Measurements from ENCODE around the gene MLXIP. TPM values are rescaled to one million over a fixed set of nuclear protein-coding genes. Genes with fewer than 3 reads are reported as not detected.

MLXIP gene
- total and polyA plus RNA-seq, 2 donors from 2014 or later, result 10.9 to 67.6 TPM

GRCh38 chr12:122185079-122185478, 106.5 kb downstream of the MLXIP start:
- Histone ChIP-seq H3K9me3 (ENCODE audit: control insufficient read depth in 2 of 3, insufficient read depth in 1 of 3, low read length in 3 of 3) (no peaks in the 10 kb centered on the region), H3K4me3 (ENCODE audit: low read length in 3 of 3) (no peak overlapping the region), H3K27me3 (ENCODE audit: control insufficient read depth, insufficient read depth, low read length) (no peaks in the 10 kb centered on the region), H3K9ac (ENCODE audit: low read length in 3 of 3) (no peak overlapping the region), H3K4me1 (ENCODE audit: control insufficient read depth in 2 of 3, insufficient read depth in 2 of 3, low read depth in 1 of 3, low read length in 3 of 3) (no peaks in the 10 kb centered on the region), H3K27ac (ENCODE audit: low read depth in 2 of 2, low read length in 2 of 2) (no peak overlapping the region), H3K36me3 (ENCODE audit: control insufficient read depth in 2 of 3, insufficient read depth in 3 of 3, low read length in 3 of 3) (no peaks in the 10 kb centered on the region)
- no peak for FAIRE-seq
- intact Hi-C loops (cut with DNase I), result no loop called here
- no peak for DNase-seq
- no peak for TF ChIP-seq CTCF (IDR thresholded peaks at IDR 0.05; ENCODE audit: borderline replicate concordance, extremely low read depth, insufficient read depth)

- DNase-seq (no peak), FAIRE-seq (no peak)
- H3K4me3 ChIP-seq (ENCODE audit: low read length in 3 of 3), result no peak overlapping the region
- H3K9me3 ChIP-seq (ENCODE audit: control insufficient read depth in 2 of 3, insufficient read depth in 1 of 3, low read length in 3 of 3), result no peaks in the 10 kb centered on the region
- no peak overlapping the region for H3K9ac ChIP-seq (ENCODE audit: low read length in 3 of 3)
- H3K27me3 ChIP-seq (ENCODE audit: control insufficient read depth, insufficient read depth, low read length), result no peaks in the 10 kb centered on the region
- intact Hi-C loops (cut with DNase I), result no loop called here
- no peak overlapping the region for H3K27ac ChIP-seq (ENCODE audit: low read depth in 2 of 2, low read length in 2 of 2)
- H3K36me3 ChIP-seq (ENCODE audit: control insufficient read depth in 2 of 3, insufficient read depth in 3 of 3, low read length in 3 of 3), result no peaks in the 10 kb centered on the region
- TF ChIP-seq CTCF (IDR thresholded peaks at IDR 0.05; ENCODE audit: borderline replicate concordance, extremely low read depth, insufficient read depth), result no peak
- H3K4me1 ChIP-seq (ENCODE audit: control insufficient read depth in 2 of 3, insufficient read depth in 2 of 3, low read depth in 1 of 3, low read length in 3 of 3), result no peaks in the 10 kb centered on the region
These were observed 107.0 kb downstream of the MLXIP start for GRCh38 chr12:122185494-122186082.

- intact Hi-C loops (cut with DNase I), result no loop called here
- no peak overlapping the region for H3K9ac ChIP-seq (ENCODE audit: low read length in 3 of 3)
- no peak overlapping the region for H3K4me3 ChIP-seq (ENCODE audit: low read length in 3 of 3)
- TF ChIP-seq CTCF (IDR thresholded peaks at IDR 0.05; ENCODE audit: borderline replicate concordance, extremely low read depth, insufficient read depth), result no peak
- no peaks in the 10 kb centered on the region for H3K9me3 ChIP-seq (ENCODE audit: control insufficient read depth in 2 of 3, insufficient read depth in 1 of 3, low read length in 3 of 3)
- no peak overlapping the region for H3K27ac ChIP-seq (ENCODE audit: low read depth in 2 of 2, low read length in 2 of 2)
- no peaks in the 10 kb centered on the region for H3K27me3 ChIP-seq (ENCODE audit: control insufficient read depth, insufficient read depth, low read length)
- no peaks in the 10 kb centered on the region for H3K36me3 ChIP-seq (ENCODE audit: control insufficient read depth in 2 of 3, insufficient read depth in 3 of 3, low read length in 3 of 3)
- FAIRE-seq (no peak), DNase-seq (no peak)
- no peaks in the 10 kb centered on the region for H3K4me1 ChIP-seq (ENCODE audit: control insufficient read depth in 2 of 3, insufficient read depth in 2 of 3, low read depth in 1 of 3, low read length in 3 of 3)
These were observed 108.9 kb downstream of the MLXIP start for GRCh38 chr12:122187466-122187865.
